Posterior cingulate gyrus (tissue), 11 donors: ENCODE data around the gene PROSER1.

Source experiments
- DNase-seq, 10 donors: peaks; one replicate each; pipeline versions ENCODE4 v3.0.0 to v3.0.0-alpha.2; 2020 to 2021; ENCODE audit warnings: mixed read lengths in 3 of 10
- intact Hi-C: fragments of 100-400 bp; cut with DNase I; formaldehyde crosslinking; loops from one replicate; pipeline ENCODE4 v1.15.1; 2023

Gene PROSER1

DNA sequence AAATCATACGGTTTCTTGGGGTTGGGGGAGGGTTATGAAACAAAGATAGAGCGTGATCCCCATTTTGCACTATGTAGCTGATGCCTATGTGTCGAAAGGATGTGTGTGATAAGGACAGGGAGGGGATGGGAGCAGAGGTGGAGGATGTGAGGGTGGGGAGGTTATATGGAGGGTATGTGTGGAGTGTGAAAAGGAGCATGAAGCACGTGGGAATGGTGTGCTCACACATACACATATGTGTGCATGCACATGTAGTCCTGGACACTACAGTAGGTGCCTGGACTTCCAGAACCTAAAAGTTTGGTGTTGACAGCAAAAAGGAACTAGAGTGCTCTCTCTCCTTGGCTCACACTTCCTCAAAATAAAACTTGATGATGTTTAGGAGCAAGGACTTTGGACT is 72.6 kb downstream of the PROSER1 start:
- intact Hi-C loops = no loop called here
- DNase-seq = no peak

DNA sequence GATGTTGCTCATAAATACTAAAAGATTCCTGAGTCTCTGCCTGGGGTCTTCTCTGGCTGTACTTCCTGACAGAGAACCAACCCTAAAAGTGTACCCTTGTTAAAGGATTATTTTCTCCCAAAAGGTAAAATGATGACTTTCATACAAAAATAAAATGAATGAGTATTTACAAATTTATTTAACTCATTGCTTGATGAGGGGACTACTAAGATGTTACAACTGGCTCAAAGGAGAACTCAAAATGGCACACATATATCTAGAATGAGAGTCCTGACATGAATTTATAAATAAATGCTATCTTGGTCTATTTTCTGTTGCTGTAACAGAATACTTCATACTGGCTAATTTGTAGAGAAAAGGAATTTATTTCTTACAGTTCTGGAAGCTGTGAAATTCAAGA is 77.7 kb downstream of the PROSER1 start:
- intact Hi-C loops = no loop called here
- no peak for DNase-seq
